ENCODE results near the gene PFN1. TPM values are rescaled to one million over a fixed set of nuclear protein-coding genes. Genes with fewer than 3 reads are reported as not detected.
A peak's percentile ranks its signal among the peaks of the same experiment; 100 is the strongest.

PFN1 gene
- total and polyA plus RNA-seq, 2 of the 8 experiments (the other 6 are each of a cell fraction or from before 2014, with no cell fraction given), result 1,355 to 1,949 TPM

DNA sequence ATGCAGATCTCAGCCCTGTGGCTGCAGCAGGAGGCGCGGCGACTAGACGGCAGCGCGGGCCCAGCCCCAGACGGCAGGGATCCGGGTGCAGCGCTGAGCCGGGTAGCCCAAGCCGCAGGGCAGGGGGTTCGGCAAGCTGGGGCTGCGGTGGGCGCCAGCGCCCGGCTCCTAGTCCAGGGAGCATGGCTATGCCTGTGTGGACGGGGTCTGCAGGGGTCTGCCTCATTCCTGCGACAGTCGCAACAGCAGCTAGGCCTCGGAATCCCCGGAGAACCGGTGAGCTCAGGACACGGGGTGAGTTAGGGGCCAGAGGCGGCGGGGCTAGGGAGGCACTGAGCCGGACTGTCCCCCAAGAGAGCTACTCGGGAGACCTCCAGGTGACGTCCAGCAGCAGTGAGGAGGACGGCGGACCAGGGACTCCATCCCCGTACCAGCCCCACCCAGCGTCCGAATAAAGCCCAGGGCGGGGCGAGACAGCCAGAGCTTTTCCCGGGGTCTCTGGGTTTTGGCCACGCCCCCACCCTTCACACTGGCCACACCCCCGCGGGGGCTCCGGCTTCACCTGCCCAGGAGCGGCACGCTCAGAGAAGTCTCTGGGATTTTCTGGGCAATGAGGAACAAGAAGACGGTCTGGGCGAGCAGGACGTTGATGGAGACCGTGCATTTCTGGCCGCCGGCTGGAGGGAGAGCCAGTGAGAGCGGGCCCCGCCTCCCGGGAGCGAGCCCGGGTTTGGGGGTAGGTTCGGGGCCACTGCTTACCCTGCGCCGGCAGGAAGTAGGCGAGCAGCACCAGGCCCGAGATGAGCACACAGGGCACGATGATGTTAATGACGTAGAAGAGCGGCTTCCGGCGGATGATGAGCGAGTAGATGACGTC lies 47.9 kb downstream of the PFN1 start (continued):
- TF ChIP-seq GABPA (IDR thresholded peaks at IDR 0.05; ENCODE audit: borderline replicate concordance, insufficient read depth, low read length), result peak; percentile 75; the same call in 1 of the 2 replicates

Measured in H1 (cell line).